ENCODE results near the gene TENT4B.

DNA sequence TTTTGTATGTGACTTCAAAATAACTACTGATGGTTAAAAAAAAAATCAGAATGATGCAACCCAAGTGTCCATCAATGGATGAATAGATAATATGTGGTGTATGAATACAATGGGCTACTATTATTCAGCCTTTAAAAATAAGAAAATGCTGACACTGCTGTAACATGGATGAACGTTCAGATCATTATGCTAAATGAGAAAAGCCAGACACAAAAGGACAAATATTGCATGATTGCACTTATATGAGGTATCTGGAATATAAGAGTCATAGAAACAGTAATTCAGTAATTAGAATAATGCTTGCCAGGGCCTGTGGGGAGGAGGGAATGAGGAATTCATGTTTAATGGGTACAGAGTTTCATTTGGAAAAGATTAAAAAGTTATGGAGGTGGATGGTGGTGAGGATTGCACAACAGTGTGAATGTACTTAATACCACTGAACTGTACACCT is 25.4 kb downstream of the TENT4B start:
- TF ChIP-seq, protein P1, sequence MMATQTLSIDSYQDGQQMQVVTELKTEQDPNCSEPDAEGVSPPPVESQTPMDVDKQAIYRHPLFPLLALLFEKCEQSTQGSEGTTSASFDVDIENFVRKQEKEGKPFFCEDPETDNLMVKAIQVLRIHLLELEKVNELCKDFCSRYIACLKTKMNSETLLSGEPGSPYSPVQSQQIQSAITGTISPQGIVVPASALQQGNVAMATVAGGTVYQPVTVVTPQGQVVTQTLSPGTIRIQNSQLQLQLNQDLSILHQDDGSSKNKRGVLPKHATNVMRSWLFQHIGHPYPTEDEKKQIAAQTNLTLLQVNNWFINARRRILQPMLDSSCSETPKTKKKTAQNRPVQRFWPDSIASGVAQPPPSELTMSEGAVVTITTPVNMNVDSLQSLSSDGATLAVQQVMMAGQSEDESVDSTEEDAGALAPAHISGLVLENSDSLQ (IDR thresholded peaks at IDR 0.05), result no peak
- TF ChIP-seq HDGF (IDR thresholded peaks at IDR 0.05; ENCODE audit: borderline replicate concordance) (no peak), FOXM1 (IDR thresholded peaks at IDR 0.05; ENCODE audit: borderline replicate concordance) (no peak), ZNF384 (IDR thresholded peaks at IDR 0.05) (no peak), BHLHE40 (IDR thresholded peaks at IDR 0.05; ENCODE audit: borderline replicate concordance) (no peak), FOXK2 (IDR thresholded peaks at IDR 0.05) (no peak), ARNT (IDR thresholded peaks at IDR 0.05) (no peak), SP1 (IDR thresholded peaks at IDR 0.05) (no peak), SUZ12 (IDR thresholded peaks at IDR 0.05) (no peak), TARDBP (IDR thresholded peaks at IDR 0.05) (no peak), L3MBTL2 (conservative IDR thresholded peaks at IDR 0.05) (no peak), ELF4 (IDR thresholded peaks at IDR 0.05) (no peak), FOXA1 (IDR thresholded peaks at IDR 0.05) (no peak), LEF1 (IDR thresholded peaks at IDR 0.05; ENCODE audit: borderline replicate concordance) (no peak)
